HG02610 (cell line): Measurements from ENCODE around the gene RFX3.

Experiments used
- ATAC-seq: cut with Tn5 transposase; IDR thresholded peaks from one replicate; pipeline ENCODE4 v1.9.1; 2021; ENCODE audit warnings: mild to moderate bottlenecking, moderate library complexity; ENCODE audit not compliant: unreplicated experiment

Gene RFX3

DNA sequence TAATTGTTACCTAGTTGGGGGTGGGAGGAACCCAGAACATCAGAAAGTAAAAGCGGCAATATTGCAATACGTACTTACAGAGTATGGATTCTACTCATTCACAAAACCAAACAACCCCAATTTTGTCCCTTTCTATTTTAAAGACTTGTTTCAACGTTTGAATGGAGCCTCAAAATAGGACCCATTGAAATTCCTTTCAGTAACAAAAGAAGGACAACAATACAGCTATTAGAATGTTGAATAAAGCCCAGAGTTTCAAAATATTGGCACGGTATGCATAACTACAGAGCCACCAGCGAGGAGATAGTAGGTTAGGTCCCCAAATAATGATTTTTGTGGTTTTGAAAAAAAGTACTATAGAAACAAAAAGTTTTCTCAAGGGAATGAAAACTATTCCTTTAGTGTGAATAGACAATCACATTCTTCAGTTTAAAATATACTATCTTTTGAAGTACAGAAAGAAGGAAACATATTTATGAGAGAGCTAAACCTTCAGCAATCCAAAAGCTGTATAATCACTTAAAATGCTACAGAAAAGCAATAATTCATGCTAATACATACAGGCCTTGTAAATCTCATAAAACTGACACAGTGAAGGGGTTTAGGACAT, 235.5 kb downstream of the RFX3 start:
- ATAC-seq, result no peak

DNA sequence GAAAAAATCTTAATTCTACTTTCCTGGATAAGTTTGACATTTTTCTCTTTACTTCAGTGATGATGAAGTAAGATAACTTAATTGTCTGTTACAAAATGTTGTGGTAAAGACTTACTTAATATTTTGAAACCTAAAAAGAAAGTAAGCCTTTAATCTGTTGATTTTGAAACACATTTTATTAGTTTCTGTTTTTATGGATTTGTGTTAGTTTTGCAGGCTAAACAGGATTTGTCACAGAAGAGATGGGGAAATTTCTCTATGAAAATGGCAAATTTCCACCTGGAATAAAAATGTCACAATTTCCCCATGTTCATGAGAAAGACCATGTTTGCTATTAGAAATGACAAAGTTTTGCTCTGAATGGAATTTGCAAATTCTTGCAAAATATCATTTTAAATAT, 237.1 kb downstream of the RFX3 start:
- no peak for ATAC-seq

DNA sequence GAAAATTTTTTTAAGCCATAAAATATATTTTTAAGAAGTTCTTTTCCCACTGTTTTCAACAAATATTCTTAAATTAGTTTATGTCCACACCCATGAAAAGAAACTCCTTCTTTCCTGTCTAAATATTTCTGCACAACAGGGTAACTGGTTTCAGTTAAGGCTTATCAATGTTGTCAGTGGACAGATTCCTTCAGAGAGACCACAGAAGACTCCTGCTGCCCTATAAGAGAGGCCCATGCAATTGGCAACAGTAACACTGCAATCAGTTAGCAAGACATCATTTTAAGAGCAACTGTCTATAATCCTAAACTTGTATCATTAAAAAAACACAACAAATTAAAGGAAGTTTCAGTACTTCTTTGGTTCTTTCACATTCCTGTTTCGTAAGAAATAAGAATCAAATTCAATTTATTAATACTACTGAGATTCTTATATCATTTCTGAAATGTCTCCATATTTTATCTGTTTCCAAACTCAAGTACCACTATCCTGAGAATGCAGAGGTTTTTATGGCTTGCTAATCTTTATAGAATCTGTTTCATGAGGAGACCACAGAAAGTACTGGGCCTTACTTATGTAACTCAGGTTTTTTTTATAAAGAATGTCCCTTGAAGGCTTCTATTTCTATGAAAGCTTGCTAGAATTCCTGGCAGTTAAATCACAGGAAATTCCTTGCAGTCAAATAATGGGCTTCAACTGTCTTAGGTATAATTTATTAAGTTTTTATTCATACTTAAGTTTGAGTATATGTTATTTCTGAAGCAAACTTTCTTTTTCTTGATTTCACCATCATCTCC, 240.2 kb downstream of the RFX3 start:
- no peak for ATAC-seq

DNA sequence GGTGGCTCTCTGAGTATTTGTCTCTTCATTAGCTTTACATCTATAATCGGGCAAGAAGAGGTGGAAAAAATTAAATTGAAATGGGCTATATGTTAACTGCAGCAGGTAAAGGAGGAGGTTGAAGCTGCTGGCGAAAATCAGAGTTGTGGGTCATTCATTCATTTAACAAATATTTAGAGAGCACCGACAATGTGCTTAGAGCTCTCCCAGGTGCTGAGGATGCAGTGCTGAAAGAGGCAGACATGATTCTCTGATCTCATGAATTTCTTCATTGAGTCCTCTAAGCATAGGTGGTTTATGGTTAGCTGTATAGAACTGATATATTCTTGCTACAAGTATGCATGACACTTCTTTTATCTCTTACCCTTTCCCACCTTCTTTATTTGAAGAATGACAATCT, 243.4 kb downstream of the RFX3 start:
- ATAC-seq, result no peak

DNA sequence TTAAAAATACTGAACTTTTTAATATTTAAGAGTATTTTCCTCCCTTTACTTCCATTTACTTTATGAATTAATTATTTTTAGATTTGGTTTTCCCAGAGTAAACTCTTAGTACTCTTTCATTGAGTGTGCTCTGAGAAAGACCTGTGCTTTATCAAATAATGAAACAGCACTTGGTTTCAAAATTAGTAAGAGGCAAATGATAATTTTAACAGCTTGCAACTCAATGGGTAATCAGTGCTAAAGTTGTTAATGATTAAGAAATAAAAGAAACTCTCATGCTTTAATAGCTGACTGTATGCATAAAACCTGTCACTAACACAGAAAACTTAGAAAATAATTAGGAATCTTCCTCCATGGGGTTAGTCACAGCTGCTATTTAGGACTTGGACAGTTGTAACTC, 244.4 kb downstream of the RFX3 start:
- ATAC-seq, result peak; percentile 75

DNA sequence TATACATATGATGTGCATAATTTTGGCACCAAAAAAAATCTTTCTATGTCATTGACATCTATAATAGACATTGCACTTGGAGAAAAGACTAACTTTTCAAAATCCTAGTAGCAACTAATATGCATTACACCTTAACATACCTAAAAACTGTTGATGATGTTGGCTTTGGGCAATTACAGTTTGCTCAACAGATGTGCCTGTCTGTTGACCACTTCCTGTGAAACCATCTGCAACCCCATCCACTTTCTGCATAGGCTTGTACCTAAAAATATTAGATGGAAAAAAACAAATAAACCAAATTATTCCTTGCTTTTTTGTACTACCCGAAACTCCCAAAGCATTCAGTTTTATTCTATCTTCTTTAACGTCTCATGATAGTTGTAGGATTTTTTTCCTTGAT, 248.6 kb downstream of the RFX3 start:
- no peak for ATAC-seq

DNA sequence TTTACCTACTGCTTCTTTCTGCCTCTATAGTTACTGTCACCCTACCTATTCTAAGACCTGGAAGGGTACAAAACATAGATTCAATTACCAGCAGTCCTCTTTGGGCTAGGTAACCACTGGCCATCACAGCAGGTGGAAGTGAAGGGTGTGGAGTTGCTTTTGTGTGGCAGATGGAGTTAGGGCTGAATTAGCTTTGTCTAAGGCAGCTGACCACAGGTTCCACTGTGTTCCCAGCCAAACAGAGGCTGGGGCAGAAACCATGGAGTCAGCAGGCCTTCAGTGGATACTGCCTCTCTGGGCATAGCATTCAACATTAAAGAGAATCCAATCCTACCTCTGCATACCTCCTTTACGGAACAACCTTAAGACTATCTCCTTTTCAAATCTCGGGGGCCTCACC, 254.2 kb downstream of the RFX3 start:
- no peak for ATAC-seq

DNA sequence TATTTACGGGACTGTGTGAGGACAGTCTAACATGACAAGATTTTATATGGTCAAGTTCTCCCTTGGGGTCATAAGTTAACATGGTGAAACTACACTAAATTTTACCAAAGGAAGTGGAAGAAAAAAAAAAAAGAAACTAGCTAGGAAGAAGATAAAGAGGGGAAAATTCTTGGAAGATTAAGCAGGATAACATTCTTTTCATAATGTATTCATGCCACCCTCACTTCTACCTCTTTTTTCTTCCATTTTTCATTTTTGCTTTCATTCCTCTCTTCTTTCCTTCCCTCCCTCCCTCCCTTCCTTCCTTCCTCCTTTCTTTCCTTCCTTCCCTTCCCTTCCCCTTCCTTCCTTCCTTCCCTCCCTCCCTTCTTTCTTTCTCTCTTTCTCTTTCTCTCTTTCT, 254.6 kb downstream of the RFX3 start:
- no peak for ATAC-seq

DNA sequence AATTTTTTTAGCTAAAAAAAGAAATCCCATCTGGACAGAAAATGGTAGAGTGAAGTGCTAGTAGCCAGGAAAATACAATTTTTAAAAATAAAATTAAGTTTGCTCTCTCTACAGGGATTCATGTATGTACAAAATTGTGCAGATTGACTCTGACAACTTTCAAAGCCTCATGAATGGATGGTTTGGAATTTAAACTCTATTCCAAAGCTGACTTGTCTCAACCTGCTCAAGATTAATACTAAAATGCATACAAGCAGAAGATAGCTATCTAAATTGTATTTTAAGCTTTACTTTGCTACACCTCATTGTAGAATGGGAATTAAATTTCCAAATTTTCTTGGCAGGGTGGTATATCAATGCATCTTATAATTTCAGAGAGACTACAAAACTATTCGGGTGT, 257.6 kb downstream of the RFX3 start:
- no peak for ATAC-seq

DNA sequence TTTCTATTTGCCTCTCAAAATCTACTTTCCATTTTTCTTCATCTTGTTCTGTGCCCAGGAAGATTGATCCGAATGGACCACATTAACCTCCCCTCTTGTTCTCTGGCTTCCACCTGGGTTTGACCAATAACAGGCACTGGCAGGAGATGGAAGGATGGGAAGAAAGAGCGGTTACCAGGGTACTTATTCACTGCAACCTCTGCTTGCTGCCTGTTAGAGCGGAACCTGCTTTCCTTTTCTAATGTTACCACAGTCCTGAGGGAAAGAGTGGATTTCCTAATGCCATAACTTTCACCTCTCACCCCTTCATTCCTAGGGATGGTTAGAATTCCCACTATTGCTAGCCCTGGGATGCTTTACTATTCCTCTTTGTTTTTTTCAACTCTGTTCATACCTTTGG, 262.1 kb downstream of the RFX3 start:
- ATAC-seq, result no peak

DNA sequence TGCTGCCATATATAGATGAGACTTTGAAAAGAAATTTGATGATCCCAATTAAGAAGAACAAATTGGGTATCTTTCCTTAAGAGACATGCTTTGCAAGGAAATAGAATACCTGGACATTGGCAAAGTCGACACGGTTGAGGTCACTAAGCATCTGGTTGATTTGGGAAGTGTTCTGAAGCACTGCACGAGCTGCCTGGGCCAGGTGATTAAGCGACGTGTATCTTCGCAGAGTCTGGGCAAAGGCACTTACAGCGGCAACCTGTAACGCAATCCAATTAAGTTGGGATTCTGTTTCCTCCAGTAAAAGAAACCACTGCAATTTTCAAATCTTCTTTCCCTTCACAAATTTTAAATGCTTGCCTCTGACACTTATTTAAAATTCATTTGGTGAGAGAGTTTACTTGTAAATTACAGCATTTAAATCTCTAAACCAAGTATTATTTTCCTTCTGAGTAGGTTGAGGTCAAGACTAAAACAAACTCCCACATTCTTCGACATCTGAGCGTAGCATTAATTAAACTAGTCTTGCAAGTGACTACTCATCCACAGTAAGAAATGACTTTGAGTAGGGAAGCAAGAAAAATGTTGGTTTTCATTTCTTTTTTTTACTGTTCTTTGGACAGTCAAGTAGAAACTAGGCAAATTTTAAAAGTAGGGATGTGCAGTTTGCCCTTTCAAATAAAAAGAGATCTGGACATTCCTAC, 262.8 kb downstream of the RFX3 start:
- ATAC-seq, result no peak

DNA sequence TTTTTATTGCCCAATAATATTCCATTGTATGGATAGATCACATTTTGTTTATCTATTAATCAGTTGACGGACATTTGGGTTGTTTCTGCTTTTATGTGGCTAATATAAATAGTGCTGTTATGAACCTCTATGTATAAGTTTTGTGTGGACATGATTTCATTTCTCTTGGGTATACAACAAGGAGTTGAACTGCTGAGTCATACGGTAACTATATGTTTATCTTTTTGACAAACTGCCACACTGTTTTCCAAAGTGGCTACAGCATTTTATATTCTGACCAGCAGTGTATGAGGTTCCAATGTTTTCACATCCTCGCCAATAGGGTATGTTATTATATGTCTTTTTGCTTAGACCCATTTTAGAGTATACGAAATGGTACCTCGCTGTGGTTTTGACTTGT, 264.3 kb downstream of the RFX3 start:
- no peak for ATAC-seq

DNA sequence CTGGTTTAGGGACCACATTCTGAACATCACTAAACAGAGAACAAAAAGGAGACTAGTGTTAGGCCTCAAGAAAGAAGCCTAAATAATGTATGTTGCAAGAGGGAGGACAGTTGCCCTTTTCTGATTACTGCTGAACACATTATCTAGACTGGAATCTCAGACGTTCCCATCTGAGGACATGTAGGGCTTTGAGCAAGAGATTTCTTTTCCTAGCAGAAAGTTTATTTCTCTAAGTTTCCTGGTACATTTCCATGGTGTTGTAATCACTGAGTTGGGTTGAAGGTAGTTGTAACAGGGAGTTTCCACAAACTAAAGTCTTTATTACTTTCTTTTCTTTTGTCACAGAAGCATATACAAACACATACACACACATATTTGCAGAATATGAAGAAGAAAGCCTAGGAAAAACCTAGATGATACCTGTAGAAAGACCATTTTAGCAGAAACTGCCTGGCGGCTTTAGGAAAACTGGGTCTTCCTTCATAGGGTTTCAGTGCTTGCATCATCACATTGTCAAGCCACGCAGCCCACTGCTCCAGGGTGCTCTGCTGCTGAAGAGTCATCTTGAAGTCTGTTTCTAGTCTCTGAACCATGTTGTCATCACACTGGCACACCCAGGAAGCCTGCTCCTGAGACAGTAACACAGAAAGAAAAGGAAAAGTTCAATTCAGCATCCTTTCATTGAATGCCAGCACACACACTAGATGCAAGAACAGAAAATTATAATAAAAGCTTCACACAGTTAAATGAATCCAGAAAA, 269.1 kb downstream of the RFX3 start:
- no peak for ATAC-seq

DNA sequence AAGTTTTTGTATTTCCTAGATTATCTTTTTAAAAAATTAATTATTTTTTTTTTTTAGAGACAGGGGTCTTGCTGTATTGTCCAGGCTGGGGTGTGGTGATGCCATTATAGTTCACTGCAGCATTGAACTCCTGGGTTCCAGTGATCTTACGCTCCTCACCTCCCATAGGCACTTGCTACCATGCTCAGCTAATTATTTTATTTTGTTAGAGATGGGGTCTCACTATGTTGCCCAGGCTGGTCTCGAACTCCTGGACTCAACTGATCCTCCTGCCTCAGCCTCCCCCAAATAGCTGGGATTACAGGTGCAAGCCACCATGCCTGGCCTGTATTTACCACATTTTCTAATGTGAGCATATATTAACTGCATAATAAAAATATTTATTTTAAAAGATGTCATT, 274.5 kb downstream of the RFX3 start:
- ATAC-seq, result no peak

DNA sequence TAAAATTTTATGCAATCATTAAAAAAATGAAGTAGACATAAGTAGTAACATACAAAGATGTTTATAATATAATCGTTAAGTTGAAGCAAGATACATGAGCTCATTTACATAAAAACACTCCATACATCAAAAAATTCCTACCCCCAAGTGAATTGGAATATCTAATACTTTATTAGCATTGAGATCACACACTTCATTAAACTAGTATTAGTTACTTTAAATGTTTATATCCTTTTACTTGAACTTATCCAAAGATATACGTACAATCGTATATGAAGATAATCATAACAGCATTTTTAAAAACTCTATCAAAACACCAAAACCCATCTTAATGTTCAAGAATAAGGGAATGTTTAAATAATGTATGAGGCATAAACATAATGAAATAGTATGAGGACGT, 275.1 kb downstream of the RFX3 start:
- ATAC-seq, result no peak

DNA sequence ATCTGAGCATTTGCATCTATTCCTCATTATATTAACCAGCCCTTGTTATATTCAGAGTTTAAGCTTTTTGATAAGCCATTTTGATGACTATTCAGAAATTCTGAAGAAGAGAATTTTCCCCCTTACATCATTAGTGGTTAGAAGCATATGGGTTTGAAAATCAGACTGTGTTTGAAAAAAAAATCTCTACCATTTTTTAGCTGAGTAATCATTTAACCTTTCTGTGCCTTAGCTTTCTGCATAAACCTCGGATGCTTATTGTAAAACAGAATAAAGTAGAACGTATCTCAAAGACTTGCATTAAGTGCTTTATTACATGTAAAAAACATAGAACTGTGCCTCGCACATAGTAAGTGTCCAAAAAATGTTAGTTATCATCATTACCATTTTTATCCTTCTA, 278.6 kb downstream of the RFX3 start:
- no peak for ATAC-seq

DNA sequence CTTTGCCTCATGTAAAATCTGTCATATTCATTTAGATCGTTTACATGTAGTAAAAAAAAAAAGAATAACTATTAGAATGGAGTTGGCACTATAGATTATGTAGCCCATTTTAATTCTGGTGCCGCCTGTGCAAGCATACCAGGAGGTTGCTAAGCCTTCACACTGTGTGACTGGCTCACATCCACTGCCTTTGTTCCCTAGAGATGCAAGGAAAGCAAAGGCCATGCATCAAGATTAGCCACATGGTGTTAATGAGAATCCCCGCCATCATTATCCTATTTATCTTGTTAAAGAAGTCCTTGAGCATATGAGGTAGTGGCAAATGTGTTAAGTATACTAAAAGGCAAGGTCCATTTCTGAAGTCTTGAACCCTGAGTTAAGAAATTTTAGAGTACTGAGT, 279.6 kb downstream of the RFX3 start:
- ATAC-seq, result no peak

DNA sequence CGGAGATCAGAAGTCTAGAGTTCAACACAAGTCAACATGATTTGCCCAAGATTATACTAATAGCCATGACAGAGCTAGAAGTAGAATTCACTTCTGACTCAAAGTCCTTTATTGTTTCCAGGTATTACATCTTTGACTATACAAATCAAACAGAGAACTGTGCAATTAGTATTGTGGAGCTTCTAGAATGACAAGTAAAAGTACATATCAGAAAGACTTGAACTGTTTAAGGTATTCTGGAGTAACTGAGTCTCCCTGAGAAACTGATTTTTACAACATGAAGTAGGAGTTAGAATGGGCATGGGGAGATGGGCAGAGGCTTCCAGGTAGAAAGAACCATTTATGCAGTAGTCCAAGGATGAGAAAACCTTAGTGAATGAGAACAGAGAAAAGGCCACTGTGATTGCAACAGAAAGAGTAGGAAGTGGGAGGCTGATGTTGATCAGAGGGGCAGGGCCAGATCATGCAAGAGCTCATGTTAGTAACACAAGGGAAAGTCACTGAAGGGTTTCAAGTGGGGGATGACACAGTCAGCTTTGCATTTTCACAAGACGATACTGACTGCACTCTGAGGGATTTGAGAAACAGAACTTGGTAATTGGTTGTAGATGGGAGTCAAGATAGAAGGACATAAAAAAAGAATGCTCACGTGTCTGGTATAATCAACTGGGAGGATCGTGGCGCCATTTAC, 280.7 kb downstream of the RFX3 start:
- peak; percentile 92 for ATAC-seq

DNA sequence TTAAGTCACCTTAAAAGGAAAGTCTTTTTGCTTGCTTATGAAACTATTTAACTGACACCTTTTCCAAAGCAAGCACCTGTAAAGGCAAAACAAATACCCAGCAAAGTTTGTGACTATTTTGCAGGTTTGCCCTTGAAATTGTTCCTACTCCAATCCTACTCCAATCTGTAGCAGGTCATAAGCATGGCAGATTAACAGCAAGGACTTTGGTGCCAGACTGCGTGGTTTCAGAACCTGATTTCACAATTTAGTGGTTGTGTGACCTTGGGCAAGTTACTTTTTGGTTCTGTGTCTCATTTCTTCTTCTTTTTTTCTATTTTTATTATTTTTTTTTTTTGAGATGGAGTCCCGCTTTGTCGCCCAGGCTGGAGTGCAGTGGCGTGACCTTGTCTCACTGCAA, 282.1 kb downstream of the RFX3 start:
- ATAC-seq, result no peak

DNA sequence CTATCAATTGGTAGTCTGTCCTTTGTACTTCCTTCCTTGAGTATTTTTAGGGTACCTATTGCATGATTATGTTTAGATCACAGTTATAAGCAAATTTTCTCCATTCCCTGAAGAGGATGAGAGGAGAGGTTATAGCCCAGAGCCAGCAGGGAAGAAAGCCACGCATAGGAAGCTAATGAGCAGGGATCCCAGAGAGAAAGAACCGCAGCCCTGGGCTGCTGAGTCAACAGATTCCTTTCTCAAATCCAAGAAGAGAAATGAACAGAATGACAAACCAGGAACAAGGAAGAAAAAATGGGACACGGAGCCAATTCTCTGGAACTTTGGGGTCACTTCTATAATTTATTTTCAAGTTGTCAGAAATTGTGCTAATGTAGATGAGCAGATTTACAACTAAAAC, 284.5 kb downstream of the RFX3 start:
- ATAC-seq, result no peak
